MM.1S (cell line): Measurements from ENCODE around the gene CHN1.

Experiments
- CTCF ChIP-seq: fragments of 300-600 bp; sonication (generic); IDR thresholded peaks from 2 replicates; pipeline ENCODE4 v1.5.1; 2016; ENCODE audit warnings: antibody characterized with exemption, low read length, mixed read lengths
- EZH2 ChIP-seq: fragments of 300-600 bp; sonication (generic); optimal IDR thresholded peaks from 2 replicates; pipeline ENCODE3; 2017; ENCODE audit warnings: low read depth, mild to moderate bottlenecking, antibody characterized with exemption, low read length, mixed read lengths
- EZH2phosphoT487 ChIP-seq: fragments of 300-600 bp; sonication (generic); IDR thresholded peaks from 2 replicates; pipeline ENCODE4 v1.6.1; 2018; ENCODE audit warnings: antibody characterized with exemption, low read length

GRCh38 chr2:174802459-174802858 lies 202.7 kb downstream of the CHN1 start:
- TF ChIP-seq CTCF (no peak), EZH2phosphoT487 (no peak), EZH2 (no peak)
